Lower lobe of right lung (tissue), 2 donors: ENCODE results near the gene FKBP1B. TPM values are rescaled to one million over a fixed set of nuclear protein-coding genes. Genes with fewer than 3 reads are reported as not detected.

Experiments used
- ATAC-seq, 2 donors: fragments of 200-7000 bp; cut with Tn5 transposase; one replicate each; pipeline ENCODE4 v1.9.1; 2020 to 2022; ENCODE audit warnings: mild to moderate bottlenecking in 2 of 2, moderate library complexity in 2 of 2
- DNase-seq: peaks from one replicate; pipeline ENCODE4 v3.0.0-alpha.2; 2020
- H3K27ac ChIP-seq: fragments of 200-600 bp; one replicate; pipeline ENCODE4 v1.8.0; 2022
- H3K27me3 ChIP-seq: fragments of 200-600 bp; one replicate; pipeline ENCODE4 v1.8.0; 2022; ENCODE audit warnings: low read depth
- H3K36me3 ChIP-seq: fragments of 200-600 bp; one replicate; pipeline ENCODE4 v1.8.0; 2022; ENCODE audit warnings: mild to moderate bottlenecking
- H3K4me1 ChIP-seq: fragments of 200-600 bp; one replicate; pipeline ENCODE4 v1.8.0; 2022
- H3K4me3 ChIP-seq: fragments of 200-600 bp; one replicate; pipeline ENCODE4 v1.8.0; 2022; ENCODE audit warnings: mild to moderate bottlenecking
- H3K9me3 ChIP-seq: fragments of 200-600 bp; one replicate; pipeline ENCODE4 v1.8.0; 2022
- CTCF ChIP-seq: fragments of 200-600 bp; IDR thresholded peaks from one replicate; pipeline ENCODE4 v1.8.0; 2022; ENCODE audit warnings: antibody characterized with exemption, mild to moderate bottlenecking
- intact Hi-C: fragments of 100-400 bp; cut with DNase I; formaldehyde crosslinking; loops from one replicate; pipeline ENCODE4 v1.11.0; 2022
- total RNA-seq: library from RNA; stranded (reverse); fragmentation: NEBNext Ultra II Directional; extraction: Animal tissue kit (Norgen Biotek cat#: 25700); gene quantifications from one replicate; pipeline ENCODE4 v1.2.1, GENCODE V29; 2021
- donor health status: DM: no; HTN: yes; CAD: no; lungs with severe emphysema.

The FKBP1B gene
- total RNA-seq, 1 donor from 2014 or later: 16.4 TPM

- Histone ChIP-seq H3K9me3 (no peaks in the 10 kb centered on the region), H3K36me3 (no peaks in the 10 kb centered on the region), H3K27ac (no peak overlapping the region), H3K4me3 (no peak overlapping the region), H3K27me3 (no peaks in the 10 kb centered on the region), H3K4me1 (no peaks in the 10 kb centered on the region)
- TF ChIP-seq CTCF: no peak
- intact Hi-C loops: no loop called here
- ATAC-seq: no peak
- no peak for DNase-seq
Observed at GRCh38 chr2:24055750-24056149, 6.2 kb downstream of the FKBP1B start.

- intact Hi-C loops: no loop called here
- Histone ChIP-seq H3K4me3 (no peak overlapping the region), H3K4me1 (no peaks in the 10 kb centered on the region), H3K9me3 (no peaks in the 10 kb centered on the region), H3K27me3 (no peaks in the 10 kb centered on the region), H3K27ac (no peak overlapping the region), H3K36me3 (peaks cover 7% of the 10 kb centered on the region)
- no peak for TF ChIP-seq CTCF
- no peak for DNase-seq
- ATAC-seq: no peak
Observed at GRCh38 chr2:24058564-24059271, 9.2 kb downstream of the FKBP1B start.

GRCh38 chr2:24065341-24065740 is 15.8 kb downstream of the FKBP1B start:
- no peaks in the 10 kb centered on the region for H3K4me1 ChIP-seq
- ATAC-seq (no peak), DNase-seq (no peak)
- TF ChIP-seq CTCF: no peak
- intact Hi-C loops: no loop called here
- no peaks in the 10 kb centered on the region for H3K27me3 ChIP-seq
- H3K36me3 ChIP-seq: peaks cover 66% of the 10 kb centered on the region
- H3K4me3 ChIP-seq: no peak overlapping the region
- H3K9me3 ChIP-seq: no peaks in the 10 kb centered on the region
- H3K27ac ChIP-seq: no peak overlapping the region

- no peak for TF ChIP-seq CTCF
- H3K4me3 ChIP-seq: no peak overlapping the region
- DNase-seq (no peak), ATAC-seq (no peak)
- H3K27me3 ChIP-seq: no peaks in the 10 kb centered on the region
- intact Hi-C loops: no loop called here
- H3K27ac ChIP-seq: no peak overlapping the region
- H3K4me1 ChIP-seq: peaks cover 15% of the 10 kb centered on the region
- H3K36me3 ChIP-seq: peaks cover 69% of the 10 kb centered on the region
- H3K9me3 ChIP-seq: no peaks in the 10 kb centered on the region
Observed at GRCh38 chr2:24072259-24072658, 22.7 kb downstream of the FKBP1B start.

- Histone ChIP-seq H3K27me3 (no peaks in the 10 kb centered on the region), H3K36me3 (peaks cover 58% of the 10 kb centered on the region), H3K4me3 (no peak overlapping the region), H3K27ac (no peak overlapping the region), H3K9me3 (no peaks in the 10 kb centered on the region), H3K4me1 (peaks cover 25% of the 10 kb centered on the region)
- no peak for DNase-seq
- TF ChIP-seq CTCF: no peak
- ATAC-seq: no peak
- intact Hi-C loops: no loop called here
Observed at GRCh38 chr2:24073816-24074215, 24.3 kb downstream of the FKBP1B start.
